Smooth muscle cell (in vitro differentiated cells): ENCODE results near the gene AGPAT1. TPM values are rescaled to one million over a fixed set of nuclear protein-coding genes. Genes with fewer than 3 reads are reported as not detected.
"Not testable (repeated sequence)": the region's sequence is repeated elsewhere in the genome, so short reads cannot be mapped to it uniquely, and the experiment has no call there.

Source experiments
- DNase-seq: peaks from one replicate; lab custom pipeline; 2025; ENCODE audit not compliant: unreplicated experiment; lab: John Stamatoyannopoulos, UW
- H2AFZ ChIP-seq: fragments of 200-600 bp; sonication (generic); 2 replicates; pipeline ENCODE4 v1.6.0; 2016; ENCODE audit warnings: antibody characterized with exemption, low read depth, mild to moderate bottlenecking
- H3F3A ChIP-seq: fragments of 200-600 bp; sonication (generic); 2 replicates; pipeline ENCODE4 v1.6.0; 2017; ENCODE audit warnings: antibody characterized with exemption, low read depth
- H3K27ac ChIP-seq: fragments of 200-600 bp; sonication (generic); 2 replicates; pipeline ENCODE4 v1.5.1; 2016; ENCODE audit warnings: low read depth, mild to moderate bottlenecking
- H3K27me3 ChIP-seq: fragments of 200-600 bp; sonication (generic); 2 replicates; pipeline ENCODE4 v1.6.1; 2016; ENCODE audit warnings: low read depth, mild to moderate bottlenecking
- H3K36me3 ChIP-seq: fragments of 200-600 bp; sonication (generic); 2 replicates; pipeline ENCODE4 v1.5.1; 2016; ENCODE audit warnings: low read depth
- H3K4me1 ChIP-seq: fragments of 200-600 bp; sonication (generic); 2 replicates; pipeline ENCODE4 v1.5.1; 2016; ENCODE audit warnings: low read depth
- H3K4me2 ChIP-seq: fragments of 200-600 bp; sonication (generic); 2 replicates; pipeline ENCODE4 v1.6.0; 2016; ENCODE audit warnings: mild to moderate bottlenecking
- H3K4me3 ChIP-seq: fragments of 200-600 bp; sonication (generic); 2 replicates; pipeline ENCODE4 v1.5.1; 2016; ENCODE audit warnings: mild to moderate bottlenecking
- H3K79me2 ChIP-seq: fragments of 200-600 bp; sonication (generic); 2 replicates; pipeline ENCODE4 v1.6.0; 2016; ENCODE audit warnings: low read depth, mild to moderate bottlenecking
- H3K9ac ChIP-seq: fragments of 200-600 bp; sonication (generic); 2 replicates; pipeline ENCODE4 v1.6.0; 2016; ENCODE audit warnings: low read depth
- H3K9me3 ChIP-seq: fragments of 200-600 bp; sonication (generic); replicated peaks from 2 replicates; pipeline ENCODE4 v1.5.1; 2016; ENCODE audit warnings: low read depth
- H4K20me1 ChIP-seq: fragments of 200-600 bp; sonication (generic); 2 replicates; pipeline ENCODE4 v1.6.0; 2016; ENCODE audit warnings: low read depth
- CTCF ChIP-seq: fragments of 200-600 bp; sonication (generic); IDR thresholded peaks from 2 replicates; pipeline ENCODE4 v1.5.1; 2017; ENCODE audit warnings: borderline replicate concordance, mild to moderate bottlenecking, antibody characterized with exemption; ENCODE audit not compliant: insufficient read depth, poor library complexity, severe bottlenecking
- WGBS: methylation state at CpG from one replicate; pipeline ENCODE4 v1.1.7; 2016; ENCODE audit warnings: low lambda C conversion rate; 5-methylcytosine and 5-hydroxymethylcytosine counted together
- polyA plus RNA-seq: library from polyadenylated mRNA; unstranded; fragments of >200 nt; fragmentation: Nextera tagmentation; extraction: Ambion mirVana; gene quantifications from 2 replicates; pipeline ENCODE4 v1.2.1, GENCODE V29; 2016
- total RNA-seq: library from RNA; depleted of rRNA; stranded (reverse); fragments of >200 nt; gene quantifications from 2 replicates; pipeline ENCODE4 v1.2.3, GENCODE V29; 2014

The AGPAT1 gene
- total and polyA plus RNA-seq, 2 experiments from 2014 or later: 52.4 to 71.1 TPM

- no peaks in the 10 kb centered on the region for H4K20me1 ChIP-seq
- no peaks in the 10 kb centered on the region for H3K9me3 ChIP-seq
- H3K9ac ChIP-seq: no peak overlapping the region
- no peak for DNase-seq
- no peak overlapping the region for H3K4me2 ChIP-seq
- H3K27me3 ChIP-seq: no peaks in the 10 kb centered on the region
- H2AFZ ChIP-seq: no peak overlapping the region
- H3K36me3 ChIP-seq: no peaks in the 10 kb centered on the region
- H3K4me1 ChIP-seq: peaks cover 30% of the 10 kb centered on the region
- H3K27ac ChIP-seq: peak overlapping the region; percentile 82
- no peak overlapping the region for H3K4me3 ChIP-seq
- WGBS: 93% methylated on average over 12 of the region's 12 CpGs
- H3K79me2 ChIP-seq: peaks cover 17% of the 10 kb centered on the region
- peaks cover 19% of the 10 kb centered on the region for H3F3A ChIP-seq
- TF ChIP-seq CTCF: no peak
Observed at GRCh38 chr6:32187009-32187709, 11.3 kb upstream of the AGPAT1 start.

GRCh38 chr6:32186151-32186840 is 10.4 kb upstream of the AGPAT1 start:
- not testable (repeated sequence) for H2AFZ ChIP-seq, H3K4me3 ChIP-seq, H4K20me1 ChIP-seq, H3K27me3 ChIP-seq, DNase-seq, H3K9ac ChIP-seq, H3K4me2 ChIP-seq, H3K36me3 ChIP-seq, H3K9me3 ChIP-seq
- Histone ChIP-seq H3K27ac (peak overlapping the region; percentile 82), H3F3A (peaks cover 19% of the 10 kb centered on the region), H3K4me1 (peaks cover 22% of the 10 kb centered on the region), H3K79me2 (peaks cover 17% of the 10 kb centered on the region)
- 92% methylated on average over 10 of the region's 10 CpGs for WGBS

- H4K20me1 ChIP-seq, H3K36me3 ChIP-seq, H2AFZ ChIP-seq, H3K9ac ChIP-seq, H3K27me3 ChIP-seq, H3K9me3 ChIP-seq: not testable (repeated sequence)
- Histone ChIP-seq H3K4me3 (peak overlapping the region; percentile 26), H3K4me2 (peak overlapping the region; percentile 65), H3K79me2 (peaks cover 17% of the 10 kb centered on the region), H3F3A (peaks cover 19% of the 10 kb centered on the region), H3K27ac (peak overlapping the region; percentile 82), H3K4me1 (peaks cover 18% of the 10 kb centered on the region)
- peak; percentile 34 for DNase-seq
- 21% methylated on average over 11 of the region's 11 CpGs for WGBS
Observed at GRCh38 chr6:32185681-32186131, 9.8 kb upstream of the AGPAT1 start.

GRCh38 chr6:32184084-32184640 is 8.3 kb upstream of the AGPAT1 start, which contains the start of gene AGER:
Gene AGER (minus strand): TSS chr6:32184253. CDS start chr6:32184222, 31 bp downstream.
- H3K9ac ChIP-seq: no peak within 1 kb of the TSS
- H3K4me1 ChIP-seq: peaks cover 14% of the 10 kb centered on the region
- no peaks in the 10 kb centered on the region for H3K9me3 ChIP-seq
- TF ChIP-seq CTCF: no peak
- no peak within 1 kb of the TSS for H3K4me3 ChIP-seq
- no peaks in the 10 kb centered on the region for H3K27me3 ChIP-seq
- 87% methylated on average over 6 of the region's 6 CpGs for WGBS
- peak within 1 kb of the TSS; percentile 82 for H3K27ac ChIP-seq
- peaks cover 19% of the 10 kb centered on the region for H3F3A ChIP-seq
- no peak for DNase-seq
- H3K4me2 ChIP-seq: no peak within 1 kb of the TSS
- H4K20me1 ChIP-seq: no peaks in the 10 kb centered on the region
- no peaks in the 10 kb centered on the region for H3K36me3 ChIP-seq
- H3K79me2 ChIP-seq: peaks cover 15% of the 10 kb centered on the region
- H2AFZ ChIP-seq: no peak within 1 kb of the TSS
